Trophoblast cell (in vitro differentiated cells and primary cell): ENCODE data around the gene ZNF415.

ENCODE experiments used
- DNase-seq, 2 donors: peaks; one replicate each; pipeline ENCODE4 v3.0.0-alpha.2; 2016
- H2AFZ ChIP-seq: 2 replicates; pipeline ENCODE4 v1.6.1; 2013; ENCODE audit warnings: low read length, moderate library complexity, mild to moderate bottlenecking; ENCODE audit not compliant: insufficient read depth, poor library complexity
- H2AK5ac ChIP-seq: 2 replicates; pipeline ENCODE4 v1.6.1; 2013; ENCODE audit warnings: mild to moderate bottlenecking, low read length
- H2BK120ac ChIP-seq: 2 replicates; pipeline ENCODE4 v1.6.1; 2013; ENCODE audit warnings: low read length, mild to moderate bottlenecking, moderate library complexity; ENCODE audit not compliant: insufficient read depth, poor library complexity
- H2BK12ac ChIP-seq: 2 replicates; pipeline ENCODE4 v1.6.1; 2013; ENCODE audit warnings: mild to moderate bottlenecking, low read length, moderate library complexity
- H2BK5ac ChIP-seq: 2 replicates; pipeline ENCODE4 v1.6.1; 2013; ENCODE audit warnings: low read length, low read depth, moderate library complexity, mild to moderate bottlenecking; ENCODE audit not compliant: poor library complexity
- H3K14ac ChIP-seq: 2 replicates; pipeline ENCODE4 v1.6.1; 2013; ENCODE audit warnings: mild to moderate bottlenecking, low read length
- H3K18ac ChIP-seq: 2 replicates; pipeline ENCODE4 v1.6.1; 2013; ENCODE audit warnings: mild to moderate bottlenecking, low read length
- H3K23ac ChIP-seq: 2 replicates; pipeline ENCODE4 v1.6.1; 2013; ENCODE audit warnings: low read length
- H3K27ac ChIP-seq: 2 replicates; pipeline ENCODE4 v1.5.1; 2013; ENCODE audit warnings: low read depth, mild to moderate bottlenecking, inconsistent platforms, low read length, moderate library complexity
- H3K27me3 ChIP-seq: 2 replicates; pipeline ENCODE4 v1.6.1; 2013; ENCODE audit warnings: inconsistent platforms, mild to moderate bottlenecking, low read length, moderate library complexity; ENCODE audit not compliant: insufficient read depth
- H3K36me3 ChIP-seq, 2 experiments: 1 replicate in 1 of 2; 2 replicates in 1 of 2; pipeline ENCODE4 v1.6.1; 2013; ENCODE audit warnings: low read length in 2 of 2, mild to moderate bottlenecking in 2 of 2, moderate library complexity in 1 of 2; ENCODE audit not compliant: insufficient read depth in 2 of 2, control insufficient read depth in 1 of 2
- H3K4ac ChIP-seq: 2 replicates; pipeline ENCODE4 v1.6.1; 2013; ENCODE audit warnings: low read depth, mild to moderate bottlenecking, low read length, moderate library complexity
- H3K4me1 ChIP-seq, 2 experiments: 1 replicate in 1 of 2; 2 replicates in 1 of 2; pipeline ENCODE4 v1.6.1; 2013; ENCODE audit warnings: low read length in 2 of 2, mild to moderate bottlenecking in 2 of 2, moderate library complexity in 1 of 2; ENCODE audit not compliant: insufficient read depth in 2 of 2, control insufficient read depth in 1 of 2
- H3K4me2 ChIP-seq: 2 replicates; pipeline ENCODE4 v1.6.1; 2013; ENCODE audit warnings: inconsistent platforms, mild to moderate bottlenecking, low read length, moderate library complexity
- H3K4me3 ChIP-seq: 2 replicates; pipeline ENCODE4 v1.5.1; 2013; ENCODE audit warnings: mild to moderate bottlenecking, low read depth, low read length, inconsistent platforms
- H3K79me1 ChIP-seq: one replicate; pipeline ENCODE4 v1.6.1; 2013; ENCODE audit warnings: low read length
- H3K79me2 ChIP-seq: 2 replicates; pipeline ENCODE4 v1.6.1; 2013; ENCODE audit warnings: low read length, mild to moderate bottlenecking; ENCODE audit not compliant: control insufficient read depth, insufficient read depth, poor library complexity
- H3K9ac ChIP-seq: 2 replicates; pipeline ENCODE4 v1.6.1; 2013; ENCODE audit warnings: mild to moderate bottlenecking, low read length
- H3K9me3 ChIP-seq: 2 replicates; pipeline ENCODE4 v1.6.1; 2013; ENCODE audit warnings: low read depth, mild to moderate bottlenecking, control low read depth, inconsistent platforms, low read length; ENCODE audit not compliant: insufficient read depth
- H4K12ac ChIP-seq: 2 replicates; pipeline ENCODE4 v1.6.1; 2013; ENCODE audit warnings: low read depth, mild to moderate bottlenecking, low read length, moderate library complexity
- H4K8ac ChIP-seq: 2 replicates; pipeline ENCODE4 v1.6.1; 2013; ENCODE audit warnings: low read depth, mild to moderate bottlenecking, low read length, moderate library complexity
- H4K91ac ChIP-seq: one replicate; pipeline ENCODE4 v1.6.1; 2013; ENCODE audit warnings: low read depth, mild to moderate bottlenecking, low read length, moderate library complexity
- WGBS: extraction: QIAGEN DNeasy Blood & Tissue Kit; methylation state at CpG from one replicate; pipeline ENCODE4 v1.1.7; 2013; ENCODE audit warnings: missing lambda C conversion rate; ENCODE audit not compliant: insufficient read length, insufficient coverage; ENCODE audit errors: extremely low coverage; 5-methylcytosine and 5-hydroxymethylcytosine counted together

The ZNF415 gene

GRCh38 chr19:53092723-53093122 is 40.0 kb downstream of the ZNF415 start:
- Histone ChIP-seq H4K91ac (no peak overlapping the region), H2AK5ac (no peak overlapping the region), H3K9me3 (no peaks in the 10 kb centered on the region), H3K4me2 (no peak overlapping the region), H3K27ac (no peak overlapping the region), H4K12ac (no peak overlapping the region), H2BK12ac (no peak overlapping the region), H3K4me1 (peaks cover 2% of the 10 kb centered on the region in 2 experiments), H3K14ac (no peak overlapping the region), H3K4ac (no peak overlapping the region), H2AFZ (no peak overlapping the region), H2BK5ac (no peak overlapping the region), H3K36me3 (peaks cover 18 to 27% of the 10 kb centered on the region in 2 experiments), H3K4me3 (no peak overlapping the region), H3K18ac (no peak overlapping the region), H3K9ac (no peak overlapping the region), H3K23ac (no peak overlapping the region), H3K79me1 (no peaks in the 10 kb centered on the region), H3K27me3 (no peaks in the 10 kb centered on the region), H4K8ac (no peak overlapping the region), H2BK120ac (no peak overlapping the region), H3K79me2 (no peaks in the 10 kb centered on the region)
- DNase-seq, result no peak
- no CpG with 5 or more reads among the region's 1 CpG for WGBS

DNA sequence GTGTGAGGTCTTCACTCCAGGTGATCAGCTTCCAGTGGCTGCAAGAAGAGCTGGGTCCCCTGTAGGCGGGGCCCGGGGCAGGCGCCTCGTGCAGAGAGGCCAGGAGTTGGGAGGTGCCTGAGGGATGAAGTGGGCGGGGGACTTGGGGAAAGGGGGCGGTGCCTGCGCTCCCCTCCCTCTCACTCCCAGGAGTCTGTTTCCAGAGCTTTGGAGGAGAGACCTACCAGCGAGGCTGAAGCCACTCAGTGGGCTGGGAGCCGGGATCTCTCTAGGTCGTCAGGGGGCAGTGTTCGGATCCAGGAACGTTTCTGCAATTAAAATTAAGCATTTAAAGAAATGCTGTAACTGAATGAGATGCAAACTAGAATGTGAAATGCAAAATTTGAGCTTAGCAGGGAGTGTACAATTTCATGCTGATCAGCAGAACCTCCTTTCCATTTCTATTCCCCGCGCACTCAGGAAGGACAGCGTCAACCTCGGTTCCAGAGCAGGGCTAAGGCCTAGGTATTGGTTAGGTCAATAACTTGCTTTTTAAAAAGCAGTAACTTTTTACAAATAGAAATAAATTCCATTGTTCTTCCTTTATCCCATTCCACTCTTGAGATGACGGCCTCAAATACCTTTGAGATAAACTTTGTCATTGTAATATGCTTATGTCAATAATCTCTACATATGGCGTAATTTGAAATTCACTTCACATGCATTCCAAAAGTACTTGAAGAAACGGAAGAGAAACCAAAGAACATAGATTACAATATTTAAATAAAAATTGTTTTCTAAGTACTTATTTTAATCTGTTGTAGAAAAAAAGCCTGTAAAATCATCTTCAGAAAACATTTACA is 41.1 kb downstream of the ZNF415 start:
- Histone ChIP-seq H3K36me3 (peaks cover 20 to 31% of the 10 kb centered on the region in 2 experiments), H3K23ac (no peak overlapping the region), H3K79me1 (no peaks in the 10 kb centered on the region), H3K4me1 (peaks cover 2% of the 10 kb centered on the region in 2 experiments), H3K27me3 (no peaks in the 10 kb centered on the region), H3K18ac (no peak overlapping the region), H2BK120ac (no peak overlapping the region), H4K8ac (no peak overlapping the region), H3K14ac (no peak overlapping the region), H2BK5ac (no peak overlapping the region), H3K27ac (no peak overlapping the region), H3K9ac (no peak overlapping the region), H2AK5ac (no peak overlapping the region), H3K9me3 (no peaks in the 10 kb centered on the region), H2AFZ (no peak overlapping the region), H2BK12ac (no peak overlapping the region), H3K4me3 (no peak overlapping the region), H3K4me2 (no peak overlapping the region), H4K91ac (no peak overlapping the region), H3K79me2 (no peaks in the 10 kb centered on the region), H4K12ac (no peak overlapping the region), H3K4ac (no peak overlapping the region)
- no CpG with 5 or more reads among the region's 19 CpGs for WGBS
- DNase-seq, result no peak

- Histone ChIP-seq H3K4me3 (no peak overlapping the region), H3K27ac (no peak overlapping the region), H3K18ac (no peak overlapping the region), H2AK5ac (no peak overlapping the region), H3K27me3 (no peaks in the 10 kb centered on the region), H4K8ac (no peak overlapping the region), H3K4me1 (no peaks in the 10 kb centered on the region), H4K91ac (no peak overlapping the region), H2BK5ac (no peak overlapping the region), H4K12ac (no peak overlapping the region), H3K9me3 (no peaks in the 10 kb centered on the region), H2AFZ (no peak overlapping the region), H2BK12ac (no peak overlapping the region), H3K23ac (no peak overlapping the region), H3K4me2 (no peak overlapping the region), H3K79me2 (no peaks in the 10 kb centered on the region), H3K36me3 (peaks cover 38 to 49% of the 10 kb centered on the region in 2 experiments), H3K9ac (no peak overlapping the region), H2BK120ac (no peak overlapping the region), H3K4ac (no peak overlapping the region), H3K14ac (no peak overlapping the region), H3K79me1 (no peaks in the 10 kb centered on the region)
- no CpG with 5 or more reads among the region's 6 CpGs for WGBS
- peak in 1 of 2 donors; percentile 42 for DNase-seq
These were observed 44.6 kb downstream of the ZNF415 start for GRCh38 chr19:53088091-53088490.

DNA sequence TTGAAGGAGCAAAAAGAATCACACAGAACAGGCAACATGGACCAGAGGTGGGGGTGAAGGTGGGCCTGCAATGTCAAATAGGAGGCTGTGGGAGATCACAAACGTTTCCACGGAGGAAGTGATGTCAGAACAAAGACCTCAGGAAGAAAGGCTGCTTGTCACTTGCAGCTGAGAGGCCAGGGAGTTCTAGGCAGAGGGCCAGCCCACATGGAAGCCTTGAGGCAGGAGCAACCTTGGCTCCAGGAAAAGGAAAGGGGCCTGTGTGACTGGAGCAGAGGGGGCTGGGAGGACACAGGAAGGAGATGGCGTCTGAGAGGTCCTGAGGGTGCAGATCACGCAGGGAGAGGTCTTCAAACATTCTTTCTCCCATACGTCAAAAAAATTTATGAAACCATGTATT is 45.8 kb downstream of the ZNF415 start:
- no peaks in the 10 kb centered on the region for H3K79me2 ChIP-seq
- DNase-seq, result no peak
- no peak overlapping the region for H2AFZ ChIP-seq
- no peak overlapping the region for H3K4me3 ChIP-seq
- H3K27ac ChIP-seq, result no peak overlapping the region
- H3K18ac ChIP-seq, result no peak overlapping the region
- no peak overlapping the region for H2BK120ac ChIP-seq
- H4K12ac ChIP-seq, result no peak overlapping the region
- no peak overlapping the region for H3K23ac ChIP-seq
- no peak overlapping the region for H4K8ac ChIP-seq
- H3K4me2 ChIP-seq, result no peak overlapping the region
- no peaks in the 10 kb centered on the region for H3K79me1 ChIP-seq
- 100% methylated on average over 1 of the region's 5 CpGs for WGBS
- peaks cover 38 to 57% of the 10 kb centered on the region in 2 experiments for H3K36me3 ChIP-seq
- no peak overlapping the region for H3K14ac ChIP-seq
- H2AK5ac ChIP-seq, result no peak overlapping the region
- no peaks in the 10 kb centered on the region for H3K9me3 ChIP-seq
- H3K27me3 ChIP-seq, result no peaks in the 10 kb centered on the region
- H2BK12ac ChIP-seq, result no peak overlapping the region
- H4K91ac ChIP-seq, result no peak overlapping the region
- no peak overlapping the region for H2BK5ac ChIP-seq
- no peak overlapping the region for H3K9ac ChIP-seq
- no peaks in the 10 kb centered on the region for H3K4me1 ChIP-seq
- H3K4ac ChIP-seq, result no peak overlapping the region
